HG03439 (cell line): ENCODE results near the gene ZCCHC14.

ENCODE experiments used
- ATAC-seq: cut with Tn5 transposase; IDR thresholded peaks from one replicate; pipeline ENCODE4 v1.9.1; 2021; ENCODE audit warnings: mild to moderate bottlenecking, moderate library complexity; ENCODE audit not compliant: unreplicated experiment

ZCCHC14 gene

DNA sequence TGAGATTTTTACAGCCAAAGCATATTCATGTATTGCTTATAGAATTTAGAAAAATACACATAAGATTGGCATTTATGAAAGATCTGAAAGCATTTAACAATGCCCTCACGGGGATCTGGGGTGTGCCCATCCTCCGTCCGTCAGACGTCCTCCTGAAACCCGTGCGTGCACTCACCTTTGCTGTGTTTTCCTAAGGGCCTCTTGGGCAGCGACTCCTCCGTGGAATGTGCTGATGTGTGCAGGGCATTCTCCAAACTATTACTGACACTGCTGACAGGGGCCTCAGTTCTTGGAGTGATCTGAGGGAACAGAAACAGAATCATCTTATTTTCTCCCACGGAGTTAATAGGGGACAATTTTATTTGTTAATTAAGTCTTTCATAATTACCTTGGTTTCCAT lies 33.0 kb downstream of the ZCCHC14 start:
- ATAC-seq, result no peak

DNA sequence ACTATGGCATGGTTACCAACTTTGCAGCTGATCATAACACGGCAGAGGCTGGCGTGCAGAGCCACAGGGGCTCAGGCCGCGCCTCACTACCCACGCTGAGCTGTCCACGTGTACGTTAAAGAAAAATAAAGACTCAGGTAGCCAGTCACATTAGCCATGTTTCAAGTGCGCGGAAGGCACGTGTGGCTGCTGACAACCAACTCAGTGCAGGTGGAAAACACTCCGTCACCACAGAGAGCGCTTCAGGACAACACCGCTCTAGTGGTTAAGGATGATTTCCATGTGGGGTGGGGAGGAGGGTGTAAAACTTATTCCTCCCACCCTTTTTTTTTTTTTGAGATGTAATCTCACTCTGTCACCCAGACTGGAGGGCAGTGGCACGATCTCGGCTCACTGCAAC lies 33.8 kb downstream of the ZCCHC14 start:
- ATAC-seq, result no peak

DNA sequence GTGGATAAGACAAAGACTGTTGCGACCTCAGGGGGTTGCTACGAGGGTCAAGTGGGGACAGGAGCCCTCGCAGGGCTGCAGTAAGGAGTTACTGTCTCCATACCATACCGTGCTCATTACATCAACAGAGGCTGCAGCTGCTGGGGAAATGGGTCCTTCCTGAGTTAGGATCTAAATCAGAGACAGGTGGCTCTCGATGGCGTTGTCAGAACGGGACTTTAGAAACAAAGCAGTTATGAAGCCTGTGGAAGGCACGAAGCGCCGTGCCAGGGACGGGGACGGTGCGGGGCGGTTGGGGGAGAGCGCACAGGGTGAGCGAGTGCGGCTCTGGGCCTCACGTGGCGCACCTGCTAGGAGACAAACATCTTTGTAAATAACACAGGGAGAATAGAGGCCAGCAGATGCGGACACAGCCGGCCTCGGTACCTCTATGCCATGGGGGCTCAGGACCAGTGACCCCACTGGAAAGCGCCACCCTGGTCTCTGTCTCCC lies 34.4 kb downstream of the ZCCHC14 start:
- ATAC-seq, result no peak

DNA sequence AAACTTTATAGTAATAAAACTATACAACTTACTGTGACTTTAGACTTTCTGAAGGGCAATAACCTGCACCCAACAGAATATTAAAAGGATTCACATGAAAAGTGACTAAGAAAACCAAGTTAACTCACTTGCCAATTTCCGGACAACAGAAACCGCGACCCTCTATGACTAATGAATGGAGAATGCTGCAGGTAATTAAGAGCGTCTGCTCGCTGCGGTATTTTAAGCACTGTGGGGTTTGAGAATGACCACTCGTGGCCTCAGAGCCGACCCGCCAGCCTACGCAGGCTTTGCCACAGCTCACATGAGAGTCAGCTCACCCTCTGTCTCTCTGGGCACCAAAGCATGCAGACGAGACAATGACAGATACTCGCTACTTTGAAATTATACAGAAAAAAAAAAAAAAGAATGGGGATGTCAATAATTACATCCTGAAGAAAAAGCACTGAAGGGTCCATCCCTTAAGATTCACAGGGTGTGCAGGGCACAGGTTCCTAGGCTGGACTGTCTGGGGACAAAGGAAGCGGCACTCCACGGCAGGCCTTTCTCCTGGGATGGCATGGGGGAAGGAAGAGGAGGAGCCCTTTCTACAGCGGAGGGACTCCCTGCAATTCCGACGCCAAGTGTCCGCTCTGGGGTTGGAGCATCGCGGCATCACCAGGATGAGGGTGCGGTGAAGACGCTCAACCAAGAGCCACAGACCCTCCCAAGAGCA lies 35.0 kb downstream of the ZCCHC14 start:
- ATAC-seq, result no peak

DNA sequence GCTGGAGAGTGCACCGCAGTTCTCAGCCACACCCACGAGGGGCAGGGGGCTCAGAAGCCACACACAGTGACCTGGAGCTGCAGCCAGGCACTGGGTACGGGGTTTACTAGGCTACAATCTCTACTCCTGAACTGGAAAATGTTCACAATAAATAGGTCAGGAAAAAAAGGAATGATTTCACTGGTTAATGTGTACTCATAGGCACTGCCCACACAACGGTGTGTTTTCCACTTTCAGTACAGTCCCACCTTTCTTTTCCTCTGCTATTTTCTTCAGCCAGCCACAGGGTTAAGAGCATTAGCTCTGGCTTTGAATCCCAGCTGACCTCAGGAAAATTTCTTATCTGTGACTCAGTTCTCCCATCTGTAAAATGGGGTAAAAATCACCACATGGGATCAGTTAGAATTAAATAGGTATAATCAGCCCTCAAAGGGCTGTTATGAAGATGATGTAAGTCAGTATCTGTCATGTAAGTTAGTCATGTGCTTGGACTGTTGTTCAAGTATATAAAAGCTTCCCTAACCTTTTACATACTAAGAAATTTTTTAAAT lies 35.7 kb downstream of the ZCCHC14 start:
- no peak for ATAC-seq

DNA sequence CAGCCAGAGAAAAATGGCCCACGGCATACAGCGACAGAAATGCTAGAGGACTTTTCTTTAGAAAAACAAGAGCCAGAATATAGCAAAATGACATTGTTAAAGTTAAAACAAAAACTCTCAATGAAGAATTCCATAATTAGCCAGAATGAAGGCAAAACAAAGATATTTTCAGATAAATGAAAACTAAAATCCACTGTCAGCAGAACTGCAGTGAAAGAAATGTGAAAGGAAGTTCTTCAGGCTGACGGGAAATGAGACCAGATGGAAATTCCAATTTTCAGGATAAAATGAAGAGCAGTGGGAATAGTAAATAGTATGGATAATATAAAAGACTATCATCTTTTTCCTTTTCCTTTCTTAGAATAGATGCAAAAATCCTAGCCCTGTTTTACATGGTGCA lies 38.4 kb downstream of the ZCCHC14 start:
- ATAC-seq, result no peak

DNA sequence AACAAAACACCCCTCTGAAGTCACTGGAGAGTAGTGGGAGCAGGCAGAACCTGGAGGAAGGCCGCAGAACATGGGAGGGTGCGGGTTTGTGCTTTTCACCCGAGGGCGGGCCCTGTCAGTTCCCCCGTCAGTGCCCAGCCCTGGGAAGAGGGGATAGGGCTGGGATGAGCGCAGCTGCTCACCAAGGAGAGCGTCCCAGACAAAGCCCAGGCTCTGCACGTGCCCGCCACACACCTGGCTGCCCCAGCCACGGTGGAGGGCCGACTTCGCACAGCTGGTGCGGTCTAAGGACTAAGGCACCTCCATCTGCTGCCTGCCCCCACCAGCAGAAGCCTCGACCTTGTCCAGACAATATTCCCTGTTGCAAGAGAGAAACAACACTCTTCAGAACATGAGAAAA lies 39.5 kb downstream of the ZCCHC14 start:
- no peak for ATAC-seq

DNA sequence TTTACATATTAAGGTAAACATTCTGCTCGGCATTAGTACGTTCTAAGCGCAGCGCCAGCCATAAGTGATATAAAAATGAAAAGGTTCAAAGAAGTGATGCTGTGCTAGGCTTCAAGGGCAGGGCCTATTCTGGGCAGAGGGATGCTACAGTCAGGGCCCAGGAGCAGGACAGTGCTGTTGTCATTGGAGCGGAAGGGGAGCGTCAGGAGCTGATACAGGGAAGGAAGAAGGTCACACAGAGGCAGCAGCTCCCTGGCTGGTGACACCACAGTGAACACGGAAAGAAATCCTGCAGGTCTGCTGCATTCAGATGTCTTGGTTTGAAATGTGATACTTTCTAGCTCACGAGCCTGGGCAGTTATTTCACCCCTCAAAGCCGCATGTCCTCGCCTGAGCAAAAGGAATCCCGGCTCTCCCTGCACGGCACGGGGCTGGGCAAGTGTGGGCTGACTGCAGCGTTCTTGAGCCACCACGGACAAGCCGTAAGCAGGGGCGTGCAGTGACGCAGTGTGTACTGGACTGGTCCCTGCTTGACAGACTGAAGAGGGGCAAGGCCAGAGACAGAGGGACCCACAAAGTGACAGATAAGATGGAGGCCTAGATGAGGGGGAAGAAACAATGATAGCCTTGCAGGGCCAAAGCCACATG lies 41.1 kb downstream of the ZCCHC14 start:
- ATAC-seq, result no peak

DNA sequence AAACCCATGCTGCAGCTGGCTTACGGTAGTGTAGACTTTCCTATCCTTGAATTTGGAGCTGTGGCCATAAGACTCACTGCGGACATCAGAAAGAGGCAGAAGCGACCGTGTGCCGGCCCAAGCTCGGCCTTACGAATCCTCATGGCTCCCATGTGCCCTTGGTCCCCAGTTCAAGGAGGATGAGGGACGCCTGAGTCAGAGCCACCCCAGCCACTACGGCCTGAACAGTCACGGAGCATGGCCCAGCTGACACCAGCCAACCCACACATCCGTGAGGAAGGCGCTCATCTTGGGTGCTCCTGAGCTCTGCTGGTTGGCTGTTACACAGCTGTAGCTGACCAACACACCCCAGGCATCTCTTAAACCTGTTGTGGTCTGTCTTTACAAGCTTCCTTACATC lies 44.0 kb downstream of the ZCCHC14 start:
- no peak for ATAC-seq

DNA sequence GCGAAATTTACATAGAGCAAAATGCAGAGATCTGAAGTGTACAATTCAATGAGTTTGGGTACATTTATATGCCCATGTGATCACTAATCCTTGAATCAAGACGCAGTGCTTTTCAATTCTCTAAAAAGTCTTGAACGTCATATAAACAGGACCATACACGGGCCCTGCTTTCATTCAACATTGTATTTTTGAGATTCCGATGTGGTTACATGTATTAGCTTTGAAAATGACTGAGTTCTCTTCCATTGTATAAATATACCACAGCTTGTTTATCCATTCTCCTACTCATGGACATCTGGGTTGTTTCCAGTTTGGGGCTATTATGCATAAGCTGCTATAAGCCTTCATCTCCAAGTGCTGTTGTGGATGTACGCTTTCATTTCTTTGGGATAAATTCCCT lies 45.5 kb downstream of the ZCCHC14 start:
- no peak for ATAC-seq

DNA sequence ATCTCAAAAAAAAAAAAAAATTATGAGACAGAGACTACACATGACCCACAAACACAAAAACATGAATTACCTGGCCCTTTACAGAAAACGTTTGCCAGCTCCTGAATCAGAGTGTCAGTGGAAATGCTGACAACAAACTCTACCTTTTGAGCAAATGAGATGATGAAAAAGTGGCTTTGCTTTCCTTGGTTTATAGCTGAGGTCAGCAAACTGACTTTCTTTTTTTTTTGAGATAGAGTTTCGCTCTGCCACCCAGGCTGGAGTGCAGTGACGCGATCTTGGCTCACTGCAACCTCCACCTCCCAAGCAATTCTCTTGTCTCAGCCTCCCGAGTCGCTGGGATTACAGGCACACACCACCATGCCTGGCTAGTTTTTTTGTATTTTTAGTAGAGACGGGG lies 46.3 kb downstream of the ZCCHC14 start:
- ATAC-seq, result no peak

DNA sequence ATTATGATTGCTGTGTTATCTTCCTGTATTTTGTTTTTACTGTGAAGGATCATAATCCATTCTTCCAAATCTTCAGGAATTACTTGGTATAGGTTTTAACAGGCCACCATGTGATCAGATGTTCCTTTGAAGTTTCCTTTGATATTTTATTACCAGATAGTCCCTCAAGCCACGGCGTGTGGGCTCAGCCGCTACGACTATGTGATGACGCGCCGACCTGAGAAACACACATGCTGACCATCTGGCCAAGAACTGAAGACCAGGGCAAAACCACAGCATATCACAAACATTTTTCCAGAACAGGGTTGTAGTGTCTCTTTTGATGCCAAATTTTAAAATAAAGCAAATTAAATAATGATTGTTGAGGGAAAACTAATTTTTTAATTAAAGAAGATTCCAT lies 47.3 kb downstream of the ZCCHC14 start:
- ATAC-seq, result no peak

DNA sequence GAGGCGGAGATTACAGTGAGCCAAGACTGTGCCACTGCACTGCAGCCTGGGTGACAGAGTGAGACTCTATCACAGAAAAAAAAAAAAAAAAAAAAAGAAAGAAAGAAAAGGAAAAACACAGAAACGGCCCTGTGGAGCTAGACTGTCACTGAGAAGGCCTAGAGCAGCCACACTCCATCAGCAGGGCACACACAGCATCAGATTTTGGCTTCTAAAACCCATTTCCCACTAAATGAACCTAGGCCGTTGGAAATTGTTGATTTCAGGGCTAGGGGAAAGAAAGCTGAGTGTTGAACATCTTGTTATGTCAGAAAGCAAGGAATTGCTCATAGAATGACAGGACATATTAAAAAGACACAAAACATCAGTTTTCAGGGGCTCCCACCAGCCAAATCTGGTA lies 48.9 kb downstream of the ZCCHC14 start:
- no peak for ATAC-seq

DNA sequence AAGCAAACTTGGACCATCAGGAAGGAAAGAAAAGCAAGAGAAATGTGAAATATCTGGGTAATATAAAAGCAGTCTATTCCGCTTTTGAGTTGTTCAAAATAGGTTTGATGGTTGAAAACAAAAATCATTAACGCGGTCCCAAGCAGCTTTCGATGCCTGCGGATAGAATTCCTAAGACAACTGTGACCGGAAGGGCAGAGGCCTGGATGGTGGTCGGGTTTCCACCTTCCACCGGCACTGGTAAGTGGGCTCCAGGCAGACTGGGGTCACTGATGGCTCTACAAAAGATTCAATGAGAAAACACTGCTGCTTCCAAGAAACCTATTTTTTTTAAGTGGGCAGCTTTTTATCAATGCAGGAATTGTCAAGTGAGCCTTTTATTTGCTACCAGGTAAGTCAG lies 49.8 kb downstream of the ZCCHC14 start:
- no peak for ATAC-seq

DNA sequence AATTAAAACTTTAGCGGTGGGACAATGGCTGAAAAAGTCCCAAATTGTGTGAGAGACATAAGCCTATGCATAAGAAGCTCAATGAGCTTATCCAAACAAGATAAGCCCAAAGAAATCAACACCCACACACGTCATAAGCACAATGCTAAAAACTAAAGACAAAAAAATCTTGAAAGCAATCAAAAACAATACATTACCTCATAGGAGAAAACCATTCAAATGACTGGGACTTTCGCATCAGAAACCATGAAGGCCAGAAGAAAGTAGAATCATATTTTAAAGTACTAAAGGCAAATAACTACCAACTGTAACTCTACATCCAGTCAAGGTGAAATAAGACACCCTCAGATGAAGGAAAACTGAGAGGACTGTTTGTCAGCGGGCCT lies 50.2 kb downstream of the ZCCHC14 start:
- no peak for ATAC-seq

DNA sequence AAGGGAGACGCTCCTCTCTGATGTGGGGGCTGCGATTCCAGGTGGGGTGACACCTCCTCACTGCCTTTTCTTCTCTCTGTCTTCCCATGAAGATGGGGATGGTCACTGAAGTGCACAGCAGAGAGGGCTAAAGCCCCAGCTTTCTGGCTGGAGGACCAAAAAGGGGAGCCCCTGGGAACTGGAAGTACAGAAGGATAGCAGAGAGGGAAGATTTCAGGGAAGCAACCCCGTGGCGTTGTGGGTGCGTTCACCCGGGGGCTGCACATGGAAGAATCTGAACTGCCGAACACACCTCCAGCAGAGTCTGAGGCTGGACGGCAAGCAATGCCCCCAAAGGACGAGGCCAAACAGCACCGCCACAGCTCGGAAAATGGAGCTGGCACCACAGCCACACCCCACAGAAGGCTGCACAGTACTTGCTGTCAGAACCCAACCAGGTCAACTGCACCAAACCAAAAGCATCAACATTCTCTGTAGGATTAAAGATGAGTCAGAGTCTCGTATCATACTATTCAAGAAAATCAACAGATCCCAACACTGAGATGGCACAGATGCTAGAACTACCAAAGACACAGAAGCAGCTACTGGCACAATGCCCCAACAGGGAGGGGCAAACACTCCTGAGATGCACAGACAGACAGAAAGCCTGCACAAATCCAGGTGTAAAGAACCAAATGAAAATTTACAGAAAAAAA lies 50.8 kb downstream of the ZCCHC14 start:
- no peak for ATAC-seq

DNA sequence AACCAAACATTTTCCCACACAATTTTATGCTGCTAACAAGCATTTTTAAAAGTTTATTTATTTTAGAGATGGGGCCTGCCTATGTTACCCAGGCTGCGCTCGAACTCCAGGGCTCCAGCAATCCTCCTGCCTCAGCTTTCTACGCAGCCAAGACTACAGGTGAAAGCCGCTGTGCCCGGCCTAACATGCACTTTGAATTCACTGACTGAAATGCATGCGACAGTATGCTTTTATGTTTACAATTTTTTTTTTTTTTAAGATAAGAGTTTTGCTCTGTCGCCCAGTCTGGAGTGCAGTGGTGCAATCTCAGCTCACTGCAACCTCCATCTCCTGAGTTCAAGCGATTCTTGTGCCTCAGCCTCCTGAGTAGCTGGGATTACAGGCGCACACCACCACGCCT lies 52.9 kb downstream of the ZCCHC14 start:
- no peak for ATAC-seq

DNA sequence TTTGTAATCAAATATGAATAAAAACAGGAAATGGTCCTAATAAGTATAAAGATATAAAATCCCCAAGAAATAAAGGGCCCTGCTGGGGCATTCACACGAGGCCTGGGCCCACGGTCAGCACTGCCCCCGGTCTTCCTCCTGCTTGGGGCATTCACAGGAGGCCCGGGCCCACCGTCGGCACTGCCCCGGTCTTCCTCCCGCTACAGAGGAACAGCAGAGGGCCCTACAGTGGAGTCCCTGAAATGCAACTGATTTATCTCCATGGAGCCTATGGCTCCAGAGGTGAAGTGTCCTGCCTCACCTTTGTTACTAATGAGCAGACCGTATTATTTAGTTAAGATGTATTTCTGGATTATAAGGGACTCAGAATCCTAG lies 54.2 kb downstream of the ZCCHC14 start:
- ATAC-seq, result no peak

DNA sequence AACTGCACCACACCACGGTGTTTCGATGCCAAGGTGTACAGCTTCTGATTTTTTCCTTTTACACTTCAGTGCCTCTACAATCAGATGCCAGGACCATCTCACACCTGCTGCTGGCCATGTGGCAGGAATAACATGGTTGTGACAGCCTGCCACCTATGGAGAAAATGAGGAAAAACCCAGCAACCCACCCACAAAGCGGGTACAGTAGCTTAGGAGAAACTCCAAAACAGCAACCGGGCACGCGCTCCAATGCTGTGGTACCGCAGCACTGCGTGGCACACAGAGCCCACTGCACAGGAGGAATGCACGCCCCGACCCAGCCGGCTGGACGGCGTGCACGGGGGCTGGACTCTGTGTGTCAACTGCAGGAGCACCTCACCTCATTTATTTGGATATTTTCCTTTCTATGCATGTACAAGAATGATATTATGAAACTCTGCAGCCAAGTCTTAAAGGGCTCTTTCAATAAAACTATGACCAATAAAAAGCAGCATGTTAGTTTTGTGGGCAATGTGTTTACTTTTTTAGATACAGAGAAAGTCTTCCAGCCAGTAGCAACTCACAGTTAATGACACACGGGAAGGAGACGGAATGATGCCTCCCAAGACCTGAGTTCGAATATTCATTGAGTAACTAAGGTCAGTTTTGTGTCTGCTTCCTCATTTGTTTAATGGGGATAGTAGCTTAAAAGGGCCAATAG lies 54.8 kb downstream of the ZCCHC14 start:
- ATAC-seq, result no peak

DNA sequence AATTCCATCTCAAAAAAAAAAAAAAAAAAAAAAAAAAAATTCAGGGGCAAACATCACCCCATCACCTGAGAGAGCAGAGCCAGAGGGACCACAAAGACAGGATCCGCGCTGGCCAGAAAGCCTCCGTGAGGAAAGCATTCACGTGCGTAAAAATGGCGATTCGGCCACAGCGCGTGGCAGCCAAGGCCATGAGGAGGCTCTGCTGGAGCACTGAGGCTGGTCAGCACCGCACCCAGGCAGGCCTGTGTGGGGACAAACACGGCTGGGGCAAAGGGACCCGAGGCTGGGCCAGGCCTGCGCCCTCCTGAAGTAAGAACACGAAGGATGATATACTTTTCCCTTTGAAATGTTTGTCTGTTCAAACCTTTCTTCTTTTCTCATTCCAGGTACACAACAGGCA lies 55.5 kb downstream of the ZCCHC14 start:
- no peak for ATAC-seq
